PC-9 (cell line): ENCODE results near the gene KRTAP10-10.

Experiments
- EZH2 ChIP-seq: fragments of 200-600 bp; sonication (generic); IDR thresholded peaks from 2 replicates; pipeline ENCODE4 v1.8.0; 2017; ENCODE audit warnings: antibody characterized with exemption, low read depth
- TF ChIP-seq, protein P1 (sequence below): fragments of 200-600 bp; sonication (generic); conservative IDR thresholded peaks from 2 replicates; pipeline ENCODE4 v1.6.1; 2017; ENCODE audit warnings: mixed run types, antibody characterized with exemption, mild to moderate bottlenecking, moderate library complexity

GRCh38 chr21:44609193-44609592 lies 28.0 kb upstream of the KRTAP10-10 start:
- TF ChIP-seq, protein P1, sequence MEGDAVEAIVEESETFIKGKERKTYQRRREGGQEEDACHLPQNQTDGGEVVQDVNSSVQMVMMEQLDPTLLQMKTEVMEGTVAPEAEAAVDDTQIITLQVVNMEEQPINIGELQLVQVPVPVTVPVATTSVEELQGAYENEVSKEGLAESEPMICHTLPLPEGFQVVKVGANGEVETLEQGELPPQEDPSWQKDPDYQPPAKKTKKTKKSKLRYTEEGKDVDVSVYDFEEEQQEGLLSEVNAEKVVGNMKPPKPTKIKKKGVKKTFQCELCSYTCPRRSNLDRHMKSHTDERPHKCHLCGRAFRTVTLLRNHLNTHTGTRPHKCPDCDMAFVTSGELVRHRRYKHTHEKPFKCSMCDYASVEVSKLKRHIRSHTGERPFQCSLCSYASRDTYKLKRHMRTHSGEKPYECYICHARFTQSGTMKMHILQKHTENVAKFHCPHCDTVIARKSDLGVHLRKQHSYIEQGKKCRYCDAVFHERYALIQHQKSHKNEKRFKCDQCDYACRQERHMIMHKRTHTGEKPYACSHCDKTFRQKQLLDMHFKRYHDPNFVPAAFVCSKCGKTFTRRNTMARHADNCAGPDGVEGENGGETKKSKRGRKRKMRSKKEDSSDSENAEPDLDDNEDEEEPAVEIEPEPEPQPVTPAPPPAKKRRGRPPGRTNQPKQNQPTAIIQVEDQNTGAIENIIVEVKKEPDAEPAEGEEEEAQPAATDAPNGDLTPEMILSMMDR, result no peak
- TF ChIP-seq EZH2, result no peak
